RWPE2 (cell line): ENCODE data around the gene PCBP4.

ENCODE experiments used
- ATAC-seq: fragments of 200-7000 bp; cut with Tn5 transposase; 3 replicates; pipeline ENCODE4 v1.9.1; 2021; ENCODE audit warnings: low read depth
- DNase-seq: peaks from one replicate; pipeline ENCODE4 v3.0.0-alpha.2; 2020; ENCODE audit warnings: low spot score
- H3K27ac ChIP-seq: fragments of 450-650 bp; 2 replicates; pipeline ENCODE4 v1.5.1; 2017; ENCODE audit warnings: mild to moderate bottlenecking; ENCODE audit not compliant: poor library complexity, severe bottlenecking
- H3K27me3 ChIP-seq: fragments of 250-450 bp; sonication (Bioruptor Pico); 2 replicates; pipeline ENCODE4 v1.5.1; 2021; ENCODE audit warnings: mild to moderate bottlenecking, moderate library complexity; ENCODE audit not compliant: insufficient read depth, poor library complexity, severe bottlenecking
- H3K36me3 ChIP-seq: fragments of 250-450 bp; sonication (Bioruptor Pico); 2 replicates; pipeline ENCODE4 v1.5.1; 2020; ENCODE audit warnings: low read depth, mild to moderate bottlenecking, moderate library complexity
- H3K4me1 ChIP-seq: fragments of 250-450 bp; sonication (Bioruptor Pico); 2 replicates; pipeline ENCODE4 v1.5.1; 2021; ENCODE audit warnings: mild to moderate bottlenecking, moderate library complexity; ENCODE audit not compliant: insufficient read depth, poor library complexity, severe bottlenecking
- H3K4me3 ChIP-seq: fragments of 250-450 bp; sonication (Bioruptor Pico); 2 replicates; pipeline ENCODE4 v1.5.1; 2021; ENCODE audit warnings: mild to moderate bottlenecking, moderate library complexity; ENCODE audit not compliant: severe bottlenecking
- H3K9me3 ChIP-seq: fragments of 250-450 bp; sonication (Bioruptor Pico); 2 replicates; pipeline ENCODE4 v1.5.1; 2021; ENCODE audit warnings: mild to moderate bottlenecking, moderate library complexity; ENCODE audit not compliant: severe bottlenecking
- TF ChIP-seq, protein P1 (sequence below): fragments of 450-650 bp; IDR thresholded peaks from one replicate; pipeline ENCODE4 v1.5.1; 2017; ENCODE audit warnings: mild to moderate bottlenecking, moderate library complexity; ENCODE audit not compliant: poor library complexity, severe bottlenecking

The PCBP4 gene

DNA sequence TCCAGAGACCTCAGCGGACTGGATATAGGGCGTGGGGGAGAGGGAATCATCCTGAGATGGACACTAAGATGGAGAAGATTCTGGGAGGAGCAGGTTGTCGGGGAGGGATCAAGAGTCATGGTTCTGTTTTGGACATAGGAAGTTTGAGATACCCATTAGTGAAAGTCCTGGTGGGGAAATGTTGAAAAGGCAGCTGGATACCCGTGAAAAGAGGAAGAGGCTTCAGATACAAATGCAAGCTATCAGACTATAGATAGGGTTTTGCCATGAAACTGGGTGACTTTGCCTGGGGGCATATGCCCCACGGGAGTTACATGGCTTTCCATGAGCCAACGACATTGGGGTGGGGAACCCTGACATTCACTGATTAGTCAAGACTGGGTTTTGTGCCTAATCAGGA, 13.1 kb downstream of the PCBP4 start:
- H3K4me1 ChIP-seq, result peaks cover 8% of the 10 kb centered on the region
- TF ChIP-seq, protein P1, sequence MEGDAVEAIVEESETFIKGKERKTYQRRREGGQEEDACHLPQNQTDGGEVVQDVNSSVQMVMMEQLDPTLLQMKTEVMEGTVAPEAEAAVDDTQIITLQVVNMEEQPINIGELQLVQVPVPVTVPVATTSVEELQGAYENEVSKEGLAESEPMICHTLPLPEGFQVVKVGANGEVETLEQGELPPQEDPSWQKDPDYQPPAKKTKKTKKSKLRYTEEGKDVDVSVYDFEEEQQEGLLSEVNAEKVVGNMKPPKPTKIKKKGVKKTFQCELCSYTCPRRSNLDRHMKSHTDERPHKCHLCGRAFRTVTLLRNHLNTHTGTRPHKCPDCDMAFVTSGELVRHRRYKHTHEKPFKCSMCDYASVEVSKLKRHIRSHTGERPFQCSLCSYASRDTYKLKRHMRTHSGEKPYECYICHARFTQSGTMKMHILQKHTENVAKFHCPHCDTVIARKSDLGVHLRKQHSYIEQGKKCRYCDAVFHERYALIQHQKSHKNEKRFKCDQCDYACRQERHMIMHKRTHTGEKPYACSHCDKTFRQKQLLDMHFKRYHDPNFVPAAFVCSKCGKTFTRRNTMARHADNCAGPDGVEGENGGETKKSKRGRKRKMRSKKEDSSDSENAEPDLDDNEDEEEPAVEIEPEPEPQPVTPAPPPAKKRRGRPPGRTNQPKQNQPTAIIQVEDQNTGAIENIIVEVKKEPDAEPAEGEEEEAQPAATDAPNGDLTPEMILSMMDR, result no peak
- H3K9me3 ChIP-seq, result no peaks in the 10 kb centered on the region
- no peak overlapping the region for H3K4me3 ChIP-seq
- H3K27me3 ChIP-seq, result no peaks in the 10 kb centered on the region
- no peak for DNase-seq
- H3K27ac ChIP-seq, result peak overlapping the region; percentile 15
- no peak for ATAC-seq
- no peaks in the 10 kb centered on the region for H3K36me3 ChIP-seq

DNA sequence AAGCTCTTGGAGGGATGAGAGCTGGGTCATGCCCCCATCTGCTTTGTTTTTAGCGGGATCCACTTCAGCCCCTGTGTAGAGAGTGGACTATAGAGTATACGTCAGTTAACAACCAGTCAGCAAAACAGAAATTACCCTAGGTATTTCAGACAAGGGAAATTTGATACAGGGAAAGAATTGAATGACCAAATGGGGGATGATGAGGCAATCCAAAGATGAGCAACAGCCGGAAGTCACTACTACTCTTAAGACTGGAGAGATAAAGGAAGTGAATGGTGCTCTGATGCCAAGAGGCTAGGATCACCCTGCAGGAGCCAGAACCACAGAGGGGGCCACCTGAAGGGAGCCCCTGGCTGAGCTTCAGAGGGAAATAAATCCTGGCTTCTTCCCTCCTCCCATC, 13.8 kb downstream of the PCBP4 start:
- Histone ChIP-seq H3K36me3 (no peaks in the 10 kb centered on the region), H3K9me3 (no peaks in the 10 kb centered on the region), H3K27ac (peak overlapping the region; percentile 15), H3K4me3 (no peak overlapping the region), H3K27me3 (no peaks in the 10 kb centered on the region), H3K4me1 (peaks cover 8% of the 10 kb centered on the region)
- DNase-seq (no peak), ATAC-seq (peak; percentile 60)
- TF ChIP-seq, protein P1, result no peak

DNA sequence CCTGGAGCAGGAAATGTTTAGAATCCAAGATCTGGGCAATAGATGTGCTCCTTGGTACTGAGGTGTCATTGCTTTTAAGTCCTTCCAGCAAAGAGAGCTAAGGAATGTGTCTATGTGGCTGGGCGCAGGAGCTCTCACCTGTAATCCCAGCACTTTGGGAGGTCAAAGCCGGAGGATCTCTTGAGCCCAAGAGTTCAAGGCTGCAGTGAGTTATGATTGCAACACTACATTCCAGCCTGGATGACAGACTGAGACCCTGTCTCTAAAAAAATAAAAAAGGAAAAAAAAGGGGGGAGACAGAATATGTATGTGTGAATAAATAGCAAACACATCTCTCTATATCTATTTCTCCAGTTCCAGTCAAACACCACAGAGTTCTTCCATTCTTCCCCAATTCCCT, 16.4 kb downstream of the PCBP4 start:
- DNase-seq (no peak), ATAC-seq (no peak)
- H3K27me3 ChIP-seq, result no peaks in the 10 kb centered on the region
- H3K36me3 ChIP-seq, result no peaks in the 10 kb centered on the region
- no peak overlapping the region for H3K27ac ChIP-seq
- no peak overlapping the region for H3K4me3 ChIP-seq
- no peaks in the 10 kb centered on the region for H3K9me3 ChIP-seq
- TF ChIP-seq, protein P1, result no peak
- H3K4me1 ChIP-seq, result peaks cover 8% of the 10 kb centered on the region

DNA sequence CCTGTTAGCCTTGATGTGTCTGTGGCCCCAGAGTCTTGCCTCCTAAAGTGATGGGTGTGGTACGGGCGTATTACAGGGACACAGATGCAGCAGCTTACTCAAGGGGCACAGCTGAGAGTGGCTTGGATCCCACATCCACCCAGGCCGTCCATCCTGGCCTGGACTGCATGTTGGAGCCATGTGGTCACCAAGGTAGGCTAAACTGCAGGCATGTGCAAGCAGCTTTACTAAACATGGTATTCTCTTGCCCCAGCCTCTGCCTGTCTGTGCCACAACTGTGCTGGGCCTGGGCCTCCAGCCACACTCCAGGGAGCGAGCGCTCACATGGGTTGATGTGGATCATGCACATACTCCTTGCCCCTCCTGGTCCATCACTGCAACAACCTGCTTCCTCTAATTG, 18.1 kb downstream of the PCBP4 start:
- peaks cover 8% of the 10 kb centered on the region for H3K4me1 ChIP-seq
- ATAC-seq, result no peak

DNA sequence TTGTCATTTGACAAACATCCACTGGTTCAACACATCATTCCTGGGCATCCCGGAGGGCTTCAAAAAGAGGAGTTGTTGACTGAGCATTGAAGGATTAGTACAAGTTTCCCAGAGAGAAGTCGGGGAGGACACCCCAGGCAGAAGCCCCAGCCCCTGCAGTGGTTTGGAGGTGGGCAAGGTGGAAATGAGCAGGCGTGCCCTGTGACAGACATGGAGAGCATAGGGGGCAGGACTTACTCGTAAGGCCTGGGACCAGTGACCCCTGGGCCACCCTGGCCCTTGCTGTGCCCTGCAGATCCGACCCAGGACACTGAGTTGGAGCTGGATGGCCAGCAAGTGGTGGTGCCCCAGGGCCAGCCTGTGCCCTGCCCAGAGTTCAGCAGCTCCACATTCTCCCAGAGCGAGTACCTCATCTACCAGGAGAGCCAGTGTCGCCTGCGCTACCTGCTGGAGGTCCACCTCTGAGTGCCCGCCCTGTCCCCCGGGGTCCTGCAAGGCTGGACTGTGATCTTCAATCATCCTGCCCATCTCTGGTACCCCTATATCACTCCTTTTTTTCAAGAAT, 19.2 kb downstream of the PCBP4 start:
- DNase-seq (no peak), ATAC-seq (no peak)
- peaks cover under 1% of the 10 kb centered on the region for H3K4me1 ChIP-seq
- H3K27ac ChIP-seq, result no peak overlapping the region
- H3K36me3 ChIP-seq, result no peaks in the 10 kb centered on the region
- H3K27me3 ChIP-seq, result no peaks in the 10 kb centered on the region
- TF ChIP-seq, protein P1, result no peak
- H3K4me3 ChIP-seq, result no peak overlapping the region
- no peaks in the 10 kb centered on the region for H3K9me3 ChIP-seq

More for the DNA sequence above, 18.1 kb downstream of the PCBP4 start:
- H3K27me3 ChIP-seq, result no peaks in the 10 kb centered on the region
- no peak overlapping the region for H3K4me3 ChIP-seq
- no peaks in the 10 kb centered on the region for H3K9me3 ChIP-seq
- no peak overlapping the region for H3K27ac ChIP-seq
- DNase-seq, result no peak
- TF ChIP-seq, protein P1, result no peak
- H3K36me3 ChIP-seq, result no peaks in the 10 kb centered on the region
